Cortex of kidney (tissue), 1 donor: ENCODE measurements around the gene RNF114.
"Not testable (repeated sequence)": the region's sequence is repeated elsewhere in the genome, so short reads cannot be mapped to it uniquely, and the experiment has no call there.

Experiments
- DNase-seq: peaks from one replicate; lab custom pipeline; 2025; lab: John Stamatoyannopoulos, UW

Gene RNF114

GRCh38 chr20:49965781-49966305 lies 29.6 kb downstream of the RNF114 start:
- DNase-seq, result no peak

DNA sequence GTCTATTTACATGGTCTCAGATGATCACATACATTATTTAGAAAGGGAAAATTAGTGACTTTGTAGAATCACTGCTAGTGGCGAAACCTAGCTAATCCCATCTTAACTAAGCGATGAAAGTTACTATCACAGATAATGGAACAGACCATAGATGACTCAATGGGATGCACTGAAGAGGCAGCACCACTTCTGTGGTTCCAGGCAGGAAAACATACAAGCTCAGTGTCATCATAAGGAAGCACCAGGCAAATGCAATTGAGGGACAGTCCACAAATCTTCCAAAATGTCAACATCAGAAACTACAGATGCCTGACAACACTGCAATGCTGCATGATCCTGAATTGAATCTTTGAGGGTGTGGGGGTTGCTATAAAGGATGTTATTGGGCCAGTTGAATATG lies 30.7 kb downstream of the RNF114 start:
- no peak for DNase-seq

- no peak for DNase-seq
Measured at GRCh38 chr20:49969234-49969633, 33.0 kb downstream of the RNF114 start.

DNA sequence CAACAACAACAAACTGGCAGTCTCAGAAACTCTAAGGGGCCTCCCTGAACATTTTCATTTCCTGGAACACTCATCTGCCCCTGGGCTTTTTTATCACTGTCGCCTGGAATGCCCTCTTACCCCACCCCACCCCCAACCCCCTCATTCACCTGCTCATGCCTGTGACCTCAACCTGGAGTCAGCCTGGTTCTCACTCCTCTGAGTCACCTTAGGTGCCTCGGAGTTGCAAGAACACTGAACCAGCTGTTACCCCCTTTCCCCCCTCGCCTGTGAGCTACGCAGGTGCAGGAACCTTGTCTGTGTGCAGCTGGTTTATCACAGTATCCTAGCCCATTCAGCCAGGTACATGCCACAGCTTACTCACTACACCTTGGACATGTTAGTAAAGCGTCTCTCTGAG lies 33.7 kb downstream of the RNF114 start:
- no peak for DNase-seq

- no peak for DNase-seq
Measured at GRCh38 chr20:49970498-49970897, 34.3 kb downstream of the RNF114 start.

- DNase-seq, result no peak
Measured at GRCh38 chr20:49973981-49974380, 37.8 kb downstream of the RNF114 start.

DNA sequence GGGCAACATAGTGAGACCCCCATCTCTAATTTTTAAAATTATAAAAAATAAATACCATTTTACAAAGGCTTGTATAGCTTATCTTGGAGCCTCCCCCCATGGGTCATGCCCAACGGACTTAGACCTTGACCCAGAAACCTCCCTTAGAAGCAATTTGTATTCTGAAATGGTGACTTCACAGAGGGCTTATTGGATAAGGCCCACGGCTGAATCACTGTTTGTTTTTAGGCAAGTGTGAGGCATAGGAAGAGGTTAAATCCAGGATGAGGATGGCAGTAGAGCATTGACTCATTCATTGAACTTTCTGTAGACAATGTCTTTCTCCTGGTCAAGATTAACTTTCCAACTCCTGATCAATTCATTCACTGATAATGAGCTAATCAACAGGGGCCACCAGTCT lies 40.3 kb downstream of the RNF114 start:
- no peak for DNase-seq

- DNase-seq, result not testable (repeated sequence)
Measured at GRCh38 chr20:49977740-49978139, 41.5 kb downstream of the RNF114 start.

- no peak for DNase-seq
Measured at GRCh38 chr20:49978685-49979029, 42.5 kb downstream of the RNF114 start.

GRCh38 chr20:49979030-49979832 lies 43.0 kb downstream of the RNF114 start:
- DNase-seq, result no peak

- DNase-seq, result no peak
Measured at GRCh38 chr20:49980140-49981008, 44.2 kb downstream of the RNF114 start.

- DNase-seq, result no peak
Measured at GRCh38 chr20:49981218-49982071, 45.2 kb downstream of the RNF114 start.

- no peak for DNase-seq
Measured at GRCh38 chr20:49982072-49982345, 45.8 kb downstream of the RNF114 start.

DNA sequence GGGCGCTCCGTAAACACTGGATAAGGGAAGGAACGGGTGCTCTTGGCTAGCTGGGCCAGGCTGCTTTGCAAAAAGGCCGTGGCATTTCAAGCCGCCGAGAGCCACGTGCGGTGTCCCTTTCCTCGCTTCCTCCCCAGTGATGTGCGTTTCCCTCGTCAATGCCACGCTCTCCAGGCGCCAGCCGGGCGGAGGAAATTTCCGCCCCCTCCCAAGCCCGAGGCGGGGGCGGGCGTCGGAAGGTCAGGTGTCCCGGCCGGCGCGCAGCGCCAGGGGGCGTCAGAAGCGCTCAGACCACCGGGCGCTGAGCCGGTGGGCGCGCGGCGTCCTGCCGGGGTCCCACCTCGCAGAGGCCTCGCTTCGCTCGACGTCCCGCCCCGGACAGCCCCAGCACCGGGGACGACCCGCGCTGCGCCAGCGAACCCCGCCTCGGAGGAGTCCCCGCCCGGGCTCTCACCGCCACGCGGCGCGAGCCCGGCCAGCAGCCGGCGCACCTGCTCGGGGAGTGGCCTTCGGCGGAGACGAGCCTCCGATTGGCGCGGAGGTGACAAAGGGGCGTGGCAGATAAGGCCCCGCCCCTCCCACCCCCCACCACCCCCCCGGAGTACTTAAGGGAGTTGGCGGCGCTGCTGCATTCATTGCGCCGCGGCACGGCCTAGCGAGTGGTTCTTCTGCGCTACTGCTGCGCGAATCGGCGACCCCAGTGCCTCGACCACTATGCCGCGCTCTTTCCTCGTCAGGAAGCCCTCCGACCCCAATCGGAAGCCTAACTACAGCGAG lies 46.3 kb downstream of the RNF114 start, which contains the start of gene SNAI1:
Gene SNAI1, plus strand, starts transcription at position 635 of the 777 bp plus-strand sequence. Its CDS starts 80 bp downstream, at position 715.
- DNase-seq, result no peak

DNA sequence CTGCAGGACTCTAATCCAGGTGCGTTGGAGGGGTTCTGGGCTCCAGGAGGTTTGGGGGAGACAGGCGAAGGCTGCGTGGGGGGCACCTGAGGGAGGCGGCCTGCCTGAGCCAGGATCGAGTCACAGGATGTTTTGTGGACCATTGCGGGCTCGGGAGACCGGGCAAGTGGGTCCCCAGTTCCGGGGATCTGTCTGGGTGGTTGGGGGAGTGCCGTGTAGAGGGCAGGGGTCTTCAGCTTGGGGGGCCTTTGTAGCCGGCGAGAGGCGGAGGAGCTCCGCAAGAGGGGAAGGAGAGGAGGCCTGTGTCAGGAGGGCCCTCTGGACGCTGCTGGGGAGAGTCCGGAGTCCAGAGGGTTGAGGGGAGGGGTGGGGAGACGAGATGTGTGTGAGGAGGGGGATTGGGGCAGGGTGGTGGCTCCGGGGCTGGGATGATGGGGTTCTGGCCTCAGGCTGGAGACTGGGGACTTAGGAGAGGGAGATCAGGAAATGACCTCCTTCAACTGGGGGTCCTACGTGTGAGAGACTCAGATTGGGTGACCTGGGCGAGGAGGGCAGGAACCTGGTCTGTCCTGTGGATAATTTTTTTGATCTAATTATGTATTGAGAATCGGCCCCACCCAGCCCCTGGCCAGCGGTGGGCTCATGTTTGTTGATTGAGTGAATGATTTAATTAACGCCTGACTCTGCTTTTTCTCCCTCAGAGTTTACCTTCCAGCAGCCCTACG lies 47.1 kb downstream of the RNF114 start:
- DNase-seq, result no peak

DNA sequence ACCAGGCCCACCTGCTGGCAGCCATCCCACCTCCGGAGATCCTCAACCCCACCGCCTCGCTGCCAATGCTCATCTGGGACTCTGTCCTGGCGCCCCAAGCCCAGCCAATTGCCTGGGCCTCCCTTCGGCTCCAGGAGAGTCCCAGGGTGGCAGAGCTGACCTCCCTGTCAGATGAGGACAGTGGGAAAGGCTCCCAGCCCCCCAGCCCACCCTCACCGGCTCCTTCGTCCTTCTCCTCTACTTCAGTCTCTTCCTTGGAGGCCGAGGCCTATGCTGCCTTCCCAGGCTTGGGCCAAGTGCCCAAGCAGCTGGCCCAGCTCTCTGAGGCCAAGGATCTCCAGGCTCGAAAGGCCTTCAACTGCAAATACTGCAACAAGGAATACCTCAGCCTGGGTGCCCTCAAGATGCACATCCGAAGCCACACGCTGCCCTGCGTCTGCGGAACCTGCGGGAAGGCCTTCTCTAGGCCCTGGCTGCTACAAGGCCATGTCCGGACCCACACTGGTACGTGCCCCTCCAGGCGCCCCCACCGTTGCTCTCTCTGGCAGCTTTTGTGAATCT lies 47.7 kb downstream of the RNF114 start:
- no peak for DNase-seq

- no peak for DNase-seq
Measured at GRCh38 chr20:49984426-49985153, 48.4 kb downstream of the RNF114 start.

DNA sequence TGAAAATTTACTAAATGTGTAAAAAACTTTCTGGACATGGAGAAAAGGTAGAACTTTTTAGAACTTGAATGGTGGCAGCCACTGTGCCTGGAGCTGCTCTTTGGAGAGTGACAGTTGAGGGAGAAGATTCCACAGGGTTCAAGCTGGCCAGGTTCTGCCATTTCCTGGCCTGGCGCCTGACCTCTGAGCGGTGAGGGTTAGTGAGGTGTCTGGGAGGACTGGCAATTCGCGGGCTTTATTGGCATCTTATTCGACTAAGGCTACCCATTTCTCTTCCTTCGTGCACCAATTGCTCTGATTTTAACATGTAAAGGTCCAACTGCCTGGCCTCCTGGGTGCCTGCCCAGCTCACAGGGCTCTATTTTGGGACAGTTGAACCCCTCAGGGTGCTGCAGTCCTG lies 49.0 kb downstream of the RNF114 start:
- DNase-seq, result no peak

DNA sequence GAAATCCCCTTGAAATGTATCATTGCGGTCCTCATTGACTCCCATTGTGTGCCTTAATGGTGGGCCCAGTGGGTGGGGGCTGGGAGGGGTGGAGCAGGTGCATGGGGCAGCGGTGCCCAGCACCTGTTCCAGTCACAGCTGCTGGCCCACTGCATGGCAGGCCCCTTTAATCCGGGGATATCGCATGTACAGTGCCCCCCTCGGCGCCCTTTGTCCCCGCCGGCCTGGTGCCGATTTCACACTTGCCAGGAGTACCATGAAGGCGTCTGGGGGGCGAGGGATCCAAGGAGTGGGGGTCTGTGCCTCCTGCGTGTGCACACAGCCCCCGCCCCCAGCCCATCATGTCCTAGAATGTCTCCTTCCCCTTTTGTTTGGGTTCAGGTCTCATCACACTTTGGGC lies 49.4 kb downstream of the RNF114 start:
- no peak for DNase-seq

GRCh38 chr20:49986049-49986448 lies 49.9 kb downstream of the RNF114 start:
- DNase-seq, result no peak
